Esophagus muscularis mucosa (tissue), 3 donors: ENCODE results near the gene ADCY3.

ENCODE experiments used
- CTCF ChIP-seq, 3 experiments: fragments of 200-600 bp in 2 of 3; fragments of 450-650 bp in 1 of 3; sonication (generic) in 2 of 3; IDR thresholded peaks; one replicate each; pipeline ENCODE4 v1.5.1; 2017 to 2019; ENCODE audit warnings: antibody characterized with exemption in 3 of 3, mild to moderate bottlenecking in 2 of 3, moderate library complexity in 1 of 3
- POLR2A ChIP-seq: fragments of 450-650 bp; IDR thresholded peaks from one replicate; pipeline ENCODE4 v1.6.1; 2017; ENCODE audit warnings: antibody characterized with exemption, moderate library complexity, mild to moderate bottlenecking, low read depth
- POLR2AphosphoS5 ChIP-seq, 2 donors: sonication (generic); formaldehyde crosslinking; IDR thresholded peaks; one replicate each; pipeline ENCODE4 v1.6.1; 2017; ENCODE audit warnings: antibody characterized with exemption in 2 of 2

GRCh38 chr2:24863641-24864040 lies 56.4 kb downstream of the ADCY3 start:
- TF ChIP-seq CTCF (IDR thresholded peaks at IDR 0.05): no peak
- TF ChIP-seq POLR2AphosphoS5 (IDR thresholded peaks at IDR 0.05): no peak
- no peak for TF ChIP-seq POLR2A
